Stimulated activated naive CD8-positive, alpha-beta T cell treated with anti-CD3 and anti-CD28 coated beads, Interleukin-15, Interleukin-2, amounts not matched to agents 100 ng/mL and 50 ng/mL, for 24 hours (primary cell): ENCODE measurements around the gene TRPM1.

Source experiments
- H3K27ac Mint-ChIP-seq: one replicate; pipeline ENCODE4 v1.8.0; 2021; ENCODE audit warnings: mild to moderate bottlenecking, mixed read lengths
- H3K27me3 Mint-ChIP-seq: one replicate; pipeline ENCODE4 v1.8.0; 2021; ENCODE audit warnings: mixed read lengths
- H3K36me3 Mint-ChIP-seq: one replicate; pipeline ENCODE4 v1.8.0; 2021; ENCODE audit warnings: low read depth, mixed read lengths
- H3K4me1 Mint-ChIP-seq: one replicate; pipeline ENCODE4 v1.8.0; 2021; ENCODE audit warnings: low read depth, mixed read lengths
- H3K4me3 Mint-ChIP-seq: one replicate; pipeline ENCODE4 v1.8.0; 2021; ENCODE audit warnings: mild to moderate bottlenecking, mixed read lengths
- H3K9me3 Mint-ChIP-seq: one replicate; pipeline ENCODE4 v1.8.0; 2021; ENCODE audit warnings: mixed read lengths

The TRPM1 gene

DNA sequence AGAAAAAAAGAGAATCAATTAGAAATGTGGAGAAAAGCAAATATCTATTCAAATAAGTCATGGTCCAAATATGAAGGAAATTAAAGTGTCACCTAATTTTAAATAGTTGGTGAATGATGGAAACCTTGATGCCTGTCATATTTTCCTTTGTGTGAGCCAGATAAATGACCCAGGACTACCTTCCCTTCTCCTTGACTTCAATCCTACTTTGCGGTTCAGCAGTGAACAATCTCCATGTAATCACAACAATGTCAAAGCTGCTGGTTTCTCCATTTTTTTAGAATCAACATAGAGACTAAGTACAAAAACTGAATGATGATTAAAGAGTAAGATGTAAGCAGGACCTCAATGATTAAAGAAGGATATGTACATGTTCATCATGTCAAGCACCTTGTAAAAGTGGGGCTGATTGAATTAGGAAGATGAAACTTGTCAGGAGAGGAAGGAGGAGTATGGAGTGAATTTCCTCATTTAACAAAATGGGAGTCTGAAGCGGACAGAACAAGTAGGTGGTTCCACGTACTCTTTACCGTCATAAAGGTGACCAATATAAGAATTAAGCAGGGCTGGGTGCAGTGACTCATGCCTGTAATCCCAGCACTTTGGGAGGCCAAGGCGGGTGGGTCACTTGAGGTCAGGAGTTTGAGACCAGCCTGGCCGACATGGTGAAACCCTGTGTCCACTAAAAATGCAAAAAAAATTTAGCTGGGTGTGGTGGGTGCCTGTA lies 43.1 kb downstream of the TRPM1 start:
- peaks cover 4% of the 10 kb centered on the region for H3K9me3 Mint-ChIP-seq
- no peaks in the 10 kb centered on the region for H3K36me3 Mint-ChIP-seq
- H3K27ac Mint-ChIP-seq, result no peak overlapping the region
- peaks cover 8% of the 10 kb centered on the region for H3K27me3 Mint-ChIP-seq
- no peaks in the 10 kb centered on the region for H3K4me1 Mint-ChIP-seq
- no peak overlapping the region for H3K4me3 Mint-ChIP-seq

DNA sequence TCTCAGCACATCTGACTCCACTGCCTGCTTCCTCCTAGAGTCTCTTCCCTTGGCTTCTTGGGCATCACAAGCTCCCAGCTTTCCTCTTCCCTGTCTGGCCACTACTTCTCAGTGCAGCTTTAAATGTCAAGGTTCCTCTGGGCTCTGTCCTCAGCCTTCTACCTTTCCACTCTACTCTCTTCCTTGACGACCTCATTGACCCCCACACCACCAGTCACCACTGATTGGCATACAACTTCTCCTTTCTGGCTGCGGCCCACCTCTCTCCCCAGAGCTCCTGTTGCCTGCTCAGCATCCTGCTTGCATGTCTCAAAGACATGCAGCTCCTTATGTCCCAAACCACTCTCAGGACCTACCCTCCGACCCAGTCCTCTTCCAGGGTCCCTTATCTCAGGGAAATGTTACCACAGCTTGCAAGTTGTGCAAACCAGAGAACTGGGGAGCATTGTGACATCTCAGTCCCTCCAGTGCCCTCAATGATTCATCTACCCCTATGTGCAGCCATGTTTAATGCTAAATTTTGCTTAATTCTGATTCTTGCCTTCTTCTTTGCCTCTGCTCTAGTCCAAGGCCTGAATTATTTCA lies 49.9 kb downstream of the TRPM1 start:
- Mint-ChIP-seq H3K27ac (no peak overlapping the region), H3K4me1 (peaks cover 21% of the 10 kb centered on the region), H3K27me3 (no peaks in the 10 kb centered on the region), H3K9me3 (no peaks in the 10 kb centered on the region), H3K36me3 (no peaks in the 10 kb centered on the region), H3K4me3 (no peak overlapping the region)

- no peaks in the 10 kb centered on the region for H3K9me3 Mint-ChIP-seq
- H3K36me3 Mint-ChIP-seq, result no peaks in the 10 kb centered on the region
- H3K27me3 Mint-ChIP-seq, result no peaks in the 10 kb centered on the region
- no peak overlapping the region for H3K27ac Mint-ChIP-seq
- H3K4me1 Mint-ChIP-seq, result peaks cover 21% of the 10 kb centered on the region
- no peak overlapping the region for H3K4me3 Mint-ChIP-seq
Measured at GRCh38 chr15:31050953-31051352, 50.6 kb downstream of the TRPM1 start.

GRCh38 chr15:31049682-31050615 lies 51.6 kb downstream of the TRPM1 start:
- Mint-ChIP-seq H3K27me3 (no peaks in the 10 kb centered on the region), H3K4me3 (no peak overlapping the region), H3K4me1 (peaks cover 21% of the 10 kb centered on the region), H3K27ac (no peak overlapping the region), H3K36me3 (no peaks in the 10 kb centered on the region), H3K9me3 (no peaks in the 10 kb centered on the region)

DNA sequence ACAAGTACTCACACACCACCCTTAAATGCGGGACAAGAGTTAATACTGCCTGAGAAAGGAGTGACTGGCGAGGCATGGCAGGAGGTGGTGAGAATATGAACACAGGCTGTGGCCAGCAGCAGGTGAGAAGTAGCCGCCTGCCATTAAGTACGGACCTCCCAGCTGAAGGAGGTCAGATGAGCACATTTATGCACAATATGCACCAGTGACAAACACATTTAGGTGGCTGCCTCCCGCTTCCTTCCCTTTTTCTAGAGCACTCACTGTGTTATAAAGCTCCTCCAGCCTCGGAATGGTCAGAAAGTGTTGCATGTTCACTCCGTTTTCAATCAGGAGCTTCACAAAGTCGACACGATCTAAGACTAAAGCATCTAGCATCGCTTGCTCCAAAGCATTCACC lies 52.4 kb downstream of the TRPM1 start:
- Mint-ChIP-seq H3K9me3 (no peaks in the 10 kb centered on the region), H3K27me3 (no peaks in the 10 kb centered on the region), H3K4me1 (peaks cover 21% of the 10 kb centered on the region), H3K4me3 (no peak overlapping the region), H3K36me3 (no peaks in the 10 kb centered on the region), H3K27ac (peak overlapping the region; percentile 37)

- Mint-ChIP-seq H3K4me1 (peaks cover 21% of the 10 kb centered on the region), H3K9me3 (no peaks in the 10 kb centered on the region), H3K27ac (no peak overlapping the region), H3K36me3 (no peaks in the 10 kb centered on the region), H3K27me3 (no peaks in the 10 kb centered on the region), H3K4me3 (no peak overlapping the region)
Measured at GRCh38 chr15:31047437-31047836, 54.1 kb downstream of the TRPM1 start.

- Mint-ChIP-seq H3K4me1 (peaks cover 21% of the 10 kb centered on the region), H3K27ac (no peak overlapping the region), H3K4me3 (no peak overlapping the region), H3K27me3 (no peaks in the 10 kb centered on the region), H3K36me3 (no peaks in the 10 kb centered on the region), H3K9me3 (no peaks in the 10 kb centered on the region)
Measured at GRCh38 chr15:31046759-31047359, 54.7 kb downstream of the TRPM1 start.

DNA sequence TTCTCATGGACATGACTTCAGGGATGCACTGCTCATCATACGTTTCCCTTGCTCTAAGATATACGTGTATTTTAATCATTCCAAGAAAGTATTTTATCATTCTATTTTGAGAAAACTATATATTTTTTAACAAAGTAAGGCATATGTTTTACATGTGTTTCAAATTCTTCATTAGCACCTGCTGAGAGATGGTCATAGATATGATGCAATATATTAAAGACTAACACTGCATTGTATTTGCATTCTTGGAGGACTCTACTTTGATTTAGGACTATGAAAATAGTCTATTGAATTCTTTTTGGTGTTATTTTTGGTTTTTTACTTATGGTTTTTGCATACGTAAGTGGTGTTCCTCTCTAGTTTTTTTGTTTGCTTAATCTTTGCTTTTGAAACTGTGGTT lies 55.9 kb downstream of the TRPM1 start:
- Mint-ChIP-seq H3K4me3 (no peak overlapping the region), H3K27me3 (no peaks in the 10 kb centered on the region), H3K9me3 (no peaks in the 10 kb centered on the region), H3K4me1 (peaks cover 12% of the 10 kb centered on the region), H3K27ac (no peak overlapping the region), H3K36me3 (no peaks in the 10 kb centered on the region)

DNA sequence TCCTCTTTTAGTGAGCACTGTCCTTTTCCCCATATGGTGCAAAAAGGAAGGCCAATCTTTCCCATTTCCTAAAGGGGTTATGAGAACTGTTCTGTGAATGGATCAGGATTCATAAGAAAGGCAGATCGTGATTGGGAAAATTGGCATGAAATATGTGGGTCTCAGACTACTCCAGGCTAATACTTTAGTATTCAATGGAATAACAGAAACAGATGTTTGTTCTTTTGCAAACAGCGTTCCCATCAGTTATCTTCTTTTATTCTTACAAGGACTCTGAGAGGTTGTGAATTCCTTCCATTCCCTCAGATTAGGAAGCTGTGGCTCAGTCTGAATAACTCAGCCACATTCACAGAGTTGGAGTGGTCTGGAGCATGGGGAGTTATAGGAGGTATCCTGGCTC lies 58.8 kb downstream of the TRPM1 start:
- no peaks in the 10 kb centered on the region for H3K27me3 Mint-ChIP-seq
- H3K36me3 Mint-ChIP-seq, result no peaks in the 10 kb centered on the region

GRCh38 chr15:31041610-31042009 lies 59.9 kb downstream of the TRPM1 start:
- Mint-ChIP-seq H3K4me1 (no peaks in the 10 kb centered on the region), H3K36me3 (no peaks in the 10 kb centered on the region), H3K27ac (no peak overlapping the region), H3K27me3 (no peaks in the 10 kb centered on the region), H3K4me3 (no peak overlapping the region), H3K9me3 (no peaks in the 10 kb centered on the region)

More for the DNA sequence above, 58.8 kb downstream of the TRPM1 start:
- no peaks in the 10 kb centered on the region for H3K9me3 Mint-ChIP-seq
- no peak overlapping the region for H3K4me3 Mint-ChIP-seq
- H3K27ac Mint-ChIP-seq, result no peak overlapping the region
- H3K4me1 Mint-ChIP-seq, result no peaks in the 10 kb centered on the region

DNA sequence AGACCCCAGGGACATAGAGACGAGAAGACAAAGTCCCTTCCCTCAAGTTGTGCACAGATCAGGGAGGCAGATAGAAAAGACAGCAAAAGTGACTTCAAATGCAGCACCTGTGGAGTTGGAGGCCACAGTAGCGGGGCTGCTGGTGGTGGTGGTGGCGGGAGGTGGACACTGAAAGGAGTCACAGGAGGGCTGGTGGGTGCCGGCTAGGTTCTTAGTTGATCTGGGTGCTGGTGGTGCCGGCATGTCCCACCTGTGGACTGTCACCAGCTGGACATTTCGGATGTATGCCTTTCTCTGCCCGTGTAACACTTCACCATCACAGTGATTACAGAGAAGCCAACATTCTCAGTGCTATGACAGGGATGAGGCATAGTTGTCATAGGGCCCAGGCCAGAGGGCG lies 60.9 kb downstream of the TRPM1 start:
- H3K27me3 Mint-ChIP-seq, result no peaks in the 10 kb centered on the region
- H3K27ac Mint-ChIP-seq, result no peak overlapping the region
- no peaks in the 10 kb centered on the region for H3K4me1 Mint-ChIP-seq
- no peak overlapping the region for H3K4me3 Mint-ChIP-seq
- no peaks in the 10 kb centered on the region for H3K36me3 Mint-ChIP-seq
- H3K9me3 Mint-ChIP-seq, result no peaks in the 10 kb centered on the region

- Mint-ChIP-seq H3K36me3 (no peaks in the 10 kb centered on the region), H3K27ac (no peak overlapping the region), H3K4me3 (no peak overlapping the region), H3K9me3 (no peaks in the 10 kb centered on the region), H3K4me1 (no peaks in the 10 kb centered on the region), H3K27me3 (no peaks in the 10 kb centered on the region)
Measured at GRCh38 chr15:31039961-31040360, 61.6 kb downstream of the TRPM1 start.

GRCh38 chr15:31037731-31038477 lies 63.6 kb downstream of the TRPM1 start:
- H3K4me3 Mint-ChIP-seq, result no peak overlapping the region
- H3K27ac Mint-ChIP-seq, result no peak overlapping the region
- H3K9me3 Mint-ChIP-seq, result no peaks in the 10 kb centered on the region
- no peaks in the 10 kb centered on the region for H3K27me3 Mint-ChIP-seq
- H3K4me1 Mint-ChIP-seq, result no peaks in the 10 kb centered on the region
- no peaks in the 10 kb centered on the region for H3K36me3 Mint-ChIP-seq

- no peak overlapping the region for H3K4me3 Mint-ChIP-seq
- H3K9me3 Mint-ChIP-seq, result no peaks in the 10 kb centered on the region
- H3K27ac Mint-ChIP-seq, result no peak overlapping the region
- no peaks in the 10 kb centered on the region for H3K36me3 Mint-ChIP-seq
- H3K27me3 Mint-ChIP-seq, result no peaks in the 10 kb centered on the region
- peaks cover 2% of the 10 kb centered on the region for H3K4me1 Mint-ChIP-seq
Measured at GRCh38 chr15:31036783-31037182, 64.7 kb downstream of the TRPM1 start.
